Testis (tissue), 2 donors: ENCODE data around the gene HHIPL1.

Experiments
- POLR2A ChIP-seq: fragments of 450-650 bp; IDR thresholded peaks from one replicate; pipeline ENCODE4 v1.6.1; 2017; ENCODE audit warnings: antibody characterized with exemption, mild to moderate bottlenecking, moderate library complexity
- TF ChIP-seq, protein P1 (sequence below), 3 experiments: fragments of 450-650 bp in 2 of 3; fragments of 200-600 bp in 1 of 3; sonication (generic) in 1 of 3; IDR thresholded peaks; one replicate each; pipeline ENCODE4 v1.5.1; 2016 to 2019; ENCODE audit warnings: antibody characterized with exemption in 3 of 3, mild to moderate bottlenecking in 2 of 3, moderate library complexity in 1 of 3

DNA sequence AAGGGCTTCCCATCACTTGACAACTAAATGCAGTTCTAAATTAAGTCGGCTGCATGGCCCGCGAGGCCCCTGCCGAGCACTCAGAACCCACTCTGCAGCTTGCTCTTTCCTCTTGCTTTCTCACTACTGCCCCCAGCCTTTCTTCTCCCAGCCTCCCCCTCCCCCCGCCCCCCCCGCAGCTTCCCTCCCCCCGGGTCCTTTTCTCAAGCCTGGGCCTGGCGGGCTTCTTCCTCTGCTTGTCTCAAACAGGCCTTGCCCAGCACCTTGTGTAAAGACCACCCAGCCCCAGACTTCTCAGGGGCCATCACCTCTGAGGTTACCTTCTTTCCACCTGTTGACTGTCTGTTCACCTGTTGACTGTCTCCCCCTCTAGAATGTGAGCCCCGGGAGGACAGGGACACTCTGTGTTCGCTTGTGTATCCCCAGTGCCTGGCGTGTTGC is 40.2 kb downstream of the HHIPL1 start:
- no peak for TF ChIP-seq POLR2A
- TF ChIP-seq, protein P1, sequence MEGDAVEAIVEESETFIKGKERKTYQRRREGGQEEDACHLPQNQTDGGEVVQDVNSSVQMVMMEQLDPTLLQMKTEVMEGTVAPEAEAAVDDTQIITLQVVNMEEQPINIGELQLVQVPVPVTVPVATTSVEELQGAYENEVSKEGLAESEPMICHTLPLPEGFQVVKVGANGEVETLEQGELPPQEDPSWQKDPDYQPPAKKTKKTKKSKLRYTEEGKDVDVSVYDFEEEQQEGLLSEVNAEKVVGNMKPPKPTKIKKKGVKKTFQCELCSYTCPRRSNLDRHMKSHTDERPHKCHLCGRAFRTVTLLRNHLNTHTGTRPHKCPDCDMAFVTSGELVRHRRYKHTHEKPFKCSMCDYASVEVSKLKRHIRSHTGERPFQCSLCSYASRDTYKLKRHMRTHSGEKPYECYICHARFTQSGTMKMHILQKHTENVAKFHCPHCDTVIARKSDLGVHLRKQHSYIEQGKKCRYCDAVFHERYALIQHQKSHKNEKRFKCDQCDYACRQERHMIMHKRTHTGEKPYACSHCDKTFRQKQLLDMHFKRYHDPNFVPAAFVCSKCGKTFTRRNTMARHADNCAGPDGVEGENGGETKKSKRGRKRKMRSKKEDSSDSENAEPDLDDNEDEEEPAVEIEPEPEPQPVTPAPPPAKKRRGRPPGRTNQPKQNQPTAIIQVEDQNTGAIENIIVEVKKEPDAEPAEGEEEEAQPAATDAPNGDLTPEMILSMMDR (IDR thresholded peaks at IDR 0.05): no peak
